ENCODE data around the gene GRAMD4. TPM values are rescaled to one million over a fixed set of nuclear protein-coding genes. Genes with fewer than 3 reads are reported as not detected.

The GRAMD4 gene
- total RNA-seq, 1 donor from 2014 or later = 16.8 TPM

DNA sequence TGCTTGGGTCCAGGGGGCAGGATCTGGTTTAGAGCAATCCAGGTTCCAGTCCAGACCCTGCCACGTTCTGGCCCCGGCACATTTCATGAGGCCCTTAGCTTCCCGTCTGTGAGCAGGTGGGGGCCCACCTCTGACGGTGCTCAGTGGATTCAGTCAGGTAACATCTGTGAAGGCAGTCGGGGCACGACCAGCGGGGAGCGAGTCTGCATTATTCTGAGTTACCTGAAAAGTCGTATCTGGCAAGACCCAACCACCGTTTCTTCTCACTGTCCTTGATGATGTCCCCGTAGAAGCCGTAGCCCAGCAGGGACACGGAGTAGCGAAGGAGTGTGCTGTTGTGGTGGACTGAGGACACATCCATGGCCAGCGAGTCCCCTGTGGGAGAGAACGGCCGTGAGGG, 78.9 kb downstream of the GRAMD4 start:
- TF ChIP-seq, protein P1, sequence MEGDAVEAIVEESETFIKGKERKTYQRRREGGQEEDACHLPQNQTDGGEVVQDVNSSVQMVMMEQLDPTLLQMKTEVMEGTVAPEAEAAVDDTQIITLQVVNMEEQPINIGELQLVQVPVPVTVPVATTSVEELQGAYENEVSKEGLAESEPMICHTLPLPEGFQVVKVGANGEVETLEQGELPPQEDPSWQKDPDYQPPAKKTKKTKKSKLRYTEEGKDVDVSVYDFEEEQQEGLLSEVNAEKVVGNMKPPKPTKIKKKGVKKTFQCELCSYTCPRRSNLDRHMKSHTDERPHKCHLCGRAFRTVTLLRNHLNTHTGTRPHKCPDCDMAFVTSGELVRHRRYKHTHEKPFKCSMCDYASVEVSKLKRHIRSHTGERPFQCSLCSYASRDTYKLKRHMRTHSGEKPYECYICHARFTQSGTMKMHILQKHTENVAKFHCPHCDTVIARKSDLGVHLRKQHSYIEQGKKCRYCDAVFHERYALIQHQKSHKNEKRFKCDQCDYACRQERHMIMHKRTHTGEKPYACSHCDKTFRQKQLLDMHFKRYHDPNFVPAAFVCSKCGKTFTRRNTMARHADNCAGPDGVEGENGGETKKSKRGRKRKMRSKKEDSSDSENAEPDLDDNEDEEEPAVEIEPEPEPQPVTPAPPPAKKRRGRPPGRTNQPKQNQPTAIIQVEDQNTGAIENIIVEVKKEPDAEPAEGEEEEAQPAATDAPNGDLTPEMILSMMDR (IDR thresholded peaks at IDR 0.05; ENCODE audit: insufficient read depth, low read length, severe bottlenecking) = no peak
- Histone ChIP-seq H3K36me3 (ENCODE audit: control insufficient read depth, insufficient read depth, low read length) (peaks cover 22% of the 10 kb centered on the region), H3K4me3 (ENCODE audit: low read depth, low read length) (no peak overlapping the region), H3K27me3 (ENCODE audit: control insufficient read depth, insufficient read depth, low read length) (no peaks in the 10 kb centered on the region)
- FAIRE-seq = no peak
- no peak for DNase-seq (ENCODE audit: low read depth)

DNA sequence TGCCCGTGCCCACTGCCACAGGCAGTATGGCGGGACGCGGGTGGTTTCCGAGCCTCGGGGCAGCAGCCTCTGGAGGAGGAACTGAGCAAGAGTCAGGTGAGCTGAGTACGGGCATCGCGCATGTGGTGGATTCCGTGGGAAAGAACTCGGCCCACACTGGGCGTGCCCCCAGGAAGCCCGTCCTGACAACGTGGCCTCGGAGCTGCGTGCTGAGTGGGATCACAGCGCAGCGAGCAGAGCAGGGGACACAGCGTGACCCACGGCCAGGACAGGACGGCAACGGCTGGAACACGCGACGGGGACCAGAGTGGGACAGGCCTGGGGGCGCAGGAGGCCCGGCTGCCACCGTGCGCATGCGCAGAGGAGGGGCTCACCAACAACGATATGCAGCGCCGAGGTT, 81.1 kb downstream of the GRAMD4 start:
- Histone ChIP-seq H3K4me3 (ENCODE audit: low read depth, low read length) (no peak overlapping the region), H3K36me3 (ENCODE audit: control insufficient read depth, insufficient read depth, low read length) (peaks cover 14% of the 10 kb centered on the region), H3K27me3 (ENCODE audit: control insufficient read depth, insufficient read depth, low read length) (no peaks in the 10 kb centered on the region)
- DNase-seq (ENCODE audit: low read depth) (no peak), FAIRE-seq (no peak)
- TF ChIP-seq, protein P1 (IDR thresholded peaks at IDR 0.05; ENCODE audit: insufficient read depth, low read length, severe bottlenecking) = no peak

DNA sequence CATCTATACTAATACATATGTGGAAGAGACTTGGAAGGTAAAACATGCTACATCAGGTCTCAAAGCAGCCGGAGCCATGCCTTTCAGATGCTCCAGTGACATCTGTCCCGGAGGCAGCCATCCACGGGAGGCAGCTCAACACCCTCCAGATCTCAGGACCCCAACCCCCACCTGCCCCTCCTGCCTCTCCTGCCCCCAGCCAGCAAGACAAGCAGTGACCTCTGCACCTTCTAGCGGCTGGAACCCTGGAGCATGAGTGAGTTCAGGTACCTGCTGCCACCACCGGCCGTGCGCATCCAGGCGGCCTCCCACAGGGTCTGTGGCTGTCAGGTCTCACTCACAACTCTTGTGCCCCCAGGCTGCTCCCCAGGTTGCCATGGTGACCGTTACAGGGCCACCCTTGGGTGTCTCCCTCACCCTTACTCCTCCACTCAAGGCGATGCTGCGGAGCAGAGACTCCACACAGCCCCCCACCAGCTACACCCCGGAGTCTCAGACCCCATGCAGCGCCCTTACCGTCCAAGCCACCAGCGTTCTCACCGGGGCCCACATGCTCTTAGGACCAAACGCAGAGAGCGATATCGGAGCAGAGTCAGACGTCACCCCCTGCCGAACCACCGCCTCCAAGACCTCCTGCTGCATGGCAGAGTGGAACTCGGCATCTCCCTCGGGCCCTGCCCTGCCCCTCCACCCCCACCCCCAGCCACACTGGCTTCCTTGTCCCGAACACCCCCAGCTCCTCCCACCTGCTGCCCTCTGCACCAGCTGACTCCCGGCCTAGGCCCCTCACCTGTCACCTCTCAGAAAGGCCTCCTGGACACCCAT, 83.2 kb downstream of the GRAMD4 start:
- peaks cover 17% of the 10 kb centered on the region for H3K36me3 ChIP-seq (ENCODE audit: control insufficient read depth, insufficient read depth, low read length)
- H3K27me3 ChIP-seq (ENCODE audit: control insufficient read depth, insufficient read depth, low read length) = no peaks in the 10 kb centered on the region
- TF ChIP-seq, protein P1 (IDR thresholded peaks at IDR 0.05; ENCODE audit: insufficient read depth, low read length, severe bottlenecking) = no peak
- no peak overlapping the region for H3K4me3 ChIP-seq (ENCODE audit: low read depth, low read length)
- FAIRE-seq (no peak), DNase-seq (ENCODE audit: low read depth) (no peak)

DNA sequence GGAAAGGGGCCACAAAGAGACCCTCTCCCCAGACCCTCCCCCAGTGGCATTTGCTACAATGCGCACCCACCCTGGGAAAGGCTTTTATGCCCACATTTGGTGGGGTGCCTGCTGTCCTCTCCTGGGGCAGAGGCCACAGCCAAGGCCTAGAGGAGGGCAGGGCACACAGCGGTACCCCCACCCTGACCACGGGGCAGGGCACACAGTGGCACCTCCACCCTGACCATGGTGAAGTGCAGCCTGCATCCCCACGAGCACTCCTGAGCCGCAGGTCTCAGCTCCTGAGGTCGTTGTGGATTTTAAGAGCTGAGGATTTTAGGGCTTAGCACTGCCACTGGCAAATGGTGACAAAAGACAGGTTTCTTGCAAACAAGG, 83.8 kb downstream of the GRAMD4 start:
- peaks cover 17% of the 10 kb centered on the region for H3K36me3 ChIP-seq (ENCODE audit: control insufficient read depth, insufficient read depth, low read length)
- TF ChIP-seq, protein P1 (IDR thresholded peaks at IDR 0.05; ENCODE audit: insufficient read depth, low read length, severe bottlenecking) = no peak
- DNase-seq (ENCODE audit: low read depth) (no peak), FAIRE-seq (no peak)
- no peak overlapping the region for H3K4me3 ChIP-seq (ENCODE audit: low read depth, low read length)
- H3K27me3 ChIP-seq (ENCODE audit: control insufficient read depth, insufficient read depth, low read length) = no peaks in the 10 kb centered on the region

DNA sequence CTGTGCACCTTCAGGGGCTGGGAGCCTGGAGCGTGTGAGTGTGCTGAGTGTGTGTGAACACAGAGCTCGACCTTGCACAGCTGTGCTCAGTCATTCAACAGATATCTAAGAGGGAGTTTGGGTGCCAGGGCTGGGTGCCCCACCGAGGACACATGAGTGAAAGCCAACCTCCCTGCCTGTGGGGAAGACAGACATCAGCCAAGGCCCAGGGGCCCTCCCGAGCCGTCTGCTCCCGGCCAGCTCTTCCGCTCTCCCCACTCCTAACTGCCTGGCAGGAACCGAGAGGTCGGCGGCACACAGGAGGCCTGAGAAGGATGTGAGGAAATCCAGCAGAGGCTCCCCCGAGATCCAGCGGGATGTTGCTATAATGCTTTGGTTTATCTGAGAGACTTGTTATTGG, 85.9 kb downstream of the GRAMD4 start:
- H3K36me3 ChIP-seq (ENCODE audit: control insufficient read depth, insufficient read depth, low read length) = peaks cover 20% of the 10 kb centered on the region
- H3K4me3 ChIP-seq (ENCODE audit: low read depth, low read length) = no peak overlapping the region
- DNase-seq (ENCODE audit: low read depth) (no peak), FAIRE-seq (no peak)
- no peaks in the 10 kb centered on the region for H3K27me3 ChIP-seq (ENCODE audit: control insufficient read depth, insufficient read depth, low read length)
- TF ChIP-seq, protein P1 (IDR thresholded peaks at IDR 0.05; ENCODE audit: insufficient read depth, low read length, severe bottlenecking) = no peak

DNA sequence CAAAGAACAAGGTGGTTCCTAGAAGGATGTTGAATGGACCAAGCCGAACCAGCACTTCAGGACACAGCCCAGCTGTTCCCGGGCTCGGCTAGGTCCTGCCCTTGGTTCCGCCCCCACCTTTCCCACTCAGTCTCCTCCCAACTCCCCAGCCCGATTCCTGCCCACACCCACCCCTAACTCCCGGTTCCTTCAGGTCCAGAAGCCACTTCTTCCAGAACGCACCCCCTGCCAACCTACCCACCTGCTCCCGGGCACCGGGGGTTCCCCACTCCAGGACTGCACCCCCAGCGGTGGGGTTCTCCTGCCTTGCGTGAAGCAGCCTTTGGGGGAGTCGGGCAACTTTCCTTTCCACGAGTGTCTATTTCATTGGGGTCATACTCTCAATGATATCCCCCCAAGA, 87.1 kb downstream of the GRAMD4 start:
- H3K4me3 ChIP-seq (ENCODE audit: low read depth, low read length) = no peak overlapping the region
- no peaks in the 10 kb centered on the region for H3K27me3 ChIP-seq (ENCODE audit: control insufficient read depth, insufficient read depth, low read length)
- FAIRE-seq (no peak), DNase-seq (ENCODE audit: low read depth) (no peak)
- H3K36me3 ChIP-seq (ENCODE audit: control insufficient read depth, insufficient read depth, low read length) = peaks cover 16% of the 10 kb centered on the region
- TF ChIP-seq, protein P1 (IDR thresholded peaks at IDR 0.05; ENCODE audit: insufficient read depth, low read length, severe bottlenecking) = no peak

All from bronchial epithelial cell (primary cell).